Activated CD4-positive, alpha-beta T cell treated with anti-CD3 and anti-CD28 coated beads for 24 hours (primary cell): Measurements from ENCODE around the gene CKB.

Source experiments
- DNase-seq, 2 donors: peaks; one replicate each; pipeline ENCODE4 v3.0.0-alpha.2; 2020; ENCODE audit warnings: low read depth in 2 of 2

CKB gene

GRCh38 chr14:103488071-103488470 lies 34.6 kb downstream of the CKB start:
- DNase-seq: no peak

GRCh38 chr14:103485504-103485903 lies 37.1 kb downstream of the CKB start:
- no peak for DNase-seq

- no peak for DNase-seq
These were observed 39.0 kb downstream of the CKB start for GRCh38 chr14:103483600-103483999.

GRCh38 chr14:103480595-103480994 lies 42.0 kb downstream of the CKB start:
- DNase-seq: no peak

GRCh38 chr14:103476631-103477030 lies 46.0 kb downstream of the CKB start:
- no peak for DNase-seq

- no peak for DNase-seq
These were observed 46.6 kb downstream of the CKB start for GRCh38 chr14:103476065-103476464.

GRCh38 chr14:103474893-103475292 lies 47.7 kb downstream of the CKB start:
- DNase-seq: no peak

GRCh38 chr14:103472939-103473338 lies 49.7 kb downstream of the CKB start:
- DNase-seq: no peak
